ENCODE measurements around the gene PRSS57. TPM values are rescaled to one million over a fixed set of nuclear protein-coding genes. Genes with fewer than 3 reads are reported as not detected.

PRSS57 gene
- polyA plus RNA-seq, 1 donor (not counting 4 experiments of a cell fraction or from before 2014, with no cell fraction given), result not detected

DNA sequence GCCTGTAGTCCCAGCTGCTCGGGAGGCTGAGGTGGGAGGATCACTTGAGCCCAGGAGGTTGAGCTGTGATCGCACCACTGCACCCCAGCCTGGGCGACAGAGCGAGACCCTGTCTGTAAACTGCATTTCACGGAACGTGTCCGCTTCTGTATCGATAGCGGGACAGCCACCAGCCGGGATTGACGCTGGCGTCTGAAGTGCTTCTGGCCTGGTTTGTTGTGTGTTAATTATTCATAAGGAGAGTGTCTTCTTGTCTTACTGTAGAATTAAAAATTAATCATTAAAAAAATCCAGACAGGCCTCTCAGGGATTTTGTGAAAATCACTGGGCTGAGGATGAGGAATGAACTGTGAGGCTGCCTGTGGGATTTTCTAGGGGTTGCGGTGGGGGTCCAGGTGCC lies 39.5 kb upstream of the PRSS57 start:
- Histone ChIP-seq H3K4me3 (ENCODE audit: control insufficient read depth in 2 of 3, extremely low read depth in 1 of 3, insufficient read depth in 2 of 3, low read depth in 1 of 3, low read length in 3 of 3) (no peak overlapping the region), H3K9me3 (ENCODE audit: control insufficient read depth, low read depth, low read length) (no peaks in the 10 kb centered on the region), H3K9ac (ENCODE audit: control insufficient read depth, extremely low read depth, insufficient read depth, low read length) (no peak overlapping the region), H3K27ac (ENCODE audit: control insufficient read depth, insufficient read depth, low read length) (no peak overlapping the region), H2AFZ (ENCODE audit: control insufficient read depth, low read length) (no peak overlapping the region), H3K4me2 (ENCODE audit: control insufficient read depth, extremely low read depth, insufficient read depth, low read depth, low read length) (no peak overlapping the region), H3K9me1 (ENCODE audit: control insufficient read depth, extremely low read depth, insufficient read depth, low read length) (no peaks in the 10 kb centered on the region), H3K27me3 (ENCODE audit: control insufficient read depth, extremely low read depth, insufficient read depth, low read length) (no peaks in the 10 kb centered on the region), H3K36me3 (ENCODE audit: control insufficient read depth in 2 of 2, extremely low read depth in 1 of 2, insufficient read depth in 2 of 2, low read length in 2 of 2) (no peaks in the 10 kb centered on the region), H4K20me1 (ENCODE audit: control insufficient read depth, extremely low read depth, insufficient read depth, low read length) (no peaks in the 10 kb centered on the region), H3K4me1 (ENCODE audit: control insufficient read depth, extremely low read depth, insufficient read depth, low read length) (no peaks in the 10 kb centered on the region), H3K79me2 (ENCODE audit: control insufficient read depth, insufficient read depth, low read length) (no peaks in the 10 kb centered on the region)
- DNase-seq (ENCODE audit: low read depth, low spot score), result no peak
- dilution Hi-C loops (cut with MboI; ENCODE audit: extremely low pct_ligation_motif_present, low sequenced_read_pairs), result no loop called here
- TF ChIP-seq, protein P1, sequence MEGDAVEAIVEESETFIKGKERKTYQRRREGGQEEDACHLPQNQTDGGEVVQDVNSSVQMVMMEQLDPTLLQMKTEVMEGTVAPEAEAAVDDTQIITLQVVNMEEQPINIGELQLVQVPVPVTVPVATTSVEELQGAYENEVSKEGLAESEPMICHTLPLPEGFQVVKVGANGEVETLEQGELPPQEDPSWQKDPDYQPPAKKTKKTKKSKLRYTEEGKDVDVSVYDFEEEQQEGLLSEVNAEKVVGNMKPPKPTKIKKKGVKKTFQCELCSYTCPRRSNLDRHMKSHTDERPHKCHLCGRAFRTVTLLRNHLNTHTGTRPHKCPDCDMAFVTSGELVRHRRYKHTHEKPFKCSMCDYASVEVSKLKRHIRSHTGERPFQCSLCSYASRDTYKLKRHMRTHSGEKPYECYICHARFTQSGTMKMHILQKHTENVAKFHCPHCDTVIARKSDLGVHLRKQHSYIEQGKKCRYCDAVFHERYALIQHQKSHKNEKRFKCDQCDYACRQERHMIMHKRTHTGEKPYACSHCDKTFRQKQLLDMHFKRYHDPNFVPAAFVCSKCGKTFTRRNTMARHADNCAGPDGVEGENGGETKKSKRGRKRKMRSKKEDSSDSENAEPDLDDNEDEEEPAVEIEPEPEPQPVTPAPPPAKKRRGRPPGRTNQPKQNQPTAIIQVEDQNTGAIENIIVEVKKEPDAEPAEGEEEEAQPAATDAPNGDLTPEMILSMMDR (optimal IDR thresholded peaks at IDR 0.05 in 1 of 3, IDR thresholded peaks at IDR 0.05 in 1 of 3, conservative IDR thresholded peaks at IDR 0.05 in 1 of 3; ENCODE audit: extremely low read depth in 1 of 3, insufficient read depth in 2 of 3, low read length in 3 of 3), result no peak
- no peak for TF ChIP-seq EZH2 (IDR thresholded peaks at IDR 0.05; ENCODE audit: low read length)
- no peak for FAIRE-seq

DNA sequence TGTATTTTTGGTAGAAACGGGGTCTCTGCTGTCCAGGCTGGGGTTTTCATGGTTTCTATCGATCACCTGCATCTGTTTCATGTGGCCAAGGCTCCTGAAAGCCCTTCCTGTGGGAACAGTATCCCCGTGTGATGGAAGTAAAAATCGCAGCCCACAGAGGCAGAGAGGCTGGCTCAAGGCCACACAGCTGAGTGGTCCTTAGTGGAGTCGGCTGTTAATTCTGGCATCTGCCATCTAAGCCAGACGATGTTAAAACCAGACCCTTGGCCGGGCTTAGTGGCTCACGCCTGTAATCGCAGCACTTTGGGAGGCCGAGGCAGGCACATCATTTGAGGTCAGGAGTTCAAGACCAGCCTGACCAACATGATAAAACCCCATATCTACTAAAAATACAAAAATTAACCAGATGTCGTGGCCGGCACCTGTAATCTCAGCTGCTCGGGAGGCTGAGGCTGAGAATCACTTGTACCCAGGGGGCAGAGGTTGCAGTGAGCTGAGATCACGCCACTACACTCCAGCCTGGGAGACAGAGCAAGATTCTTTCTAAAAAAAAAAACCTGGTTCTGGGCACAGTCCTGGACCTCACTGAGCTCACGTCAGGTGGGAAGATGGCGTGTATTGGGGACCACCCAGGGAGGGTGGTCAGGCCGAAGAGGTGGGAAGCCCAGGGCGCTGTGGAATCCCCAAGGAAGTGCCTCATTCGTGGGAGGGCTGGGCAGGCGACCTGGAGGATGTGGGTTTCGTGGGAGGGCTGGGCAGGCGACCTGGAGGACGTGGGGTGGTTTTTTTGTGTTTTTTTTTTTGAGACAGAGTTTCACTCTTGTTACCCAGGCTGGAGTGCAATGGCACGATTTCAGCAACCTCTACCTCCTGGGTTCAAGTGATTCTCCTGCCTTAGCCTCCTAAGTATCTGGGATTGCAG lies 37.2 kb upstream of the PRSS57 start:
- Histone ChIP-seq H3K36me3 (ENCODE audit: control insufficient read depth in 2 of 2, extremely low read depth in 1 of 2, insufficient read depth in 2 of 2, low read length in 2 of 2) (no peaks in the 10 kb centered on the region), H3K9ac (ENCODE audit: control insufficient read depth, extremely low read depth, insufficient read depth, low read length) (no peak overlapping the region), H3K4me1 (ENCODE audit: control insufficient read depth, extremely low read depth, insufficient read depth, low read length) (no peaks in the 10 kb centered on the region), H4K20me1 (ENCODE audit: control insufficient read depth, extremely low read depth, insufficient read depth, low read length) (no peaks in the 10 kb centered on the region), H3K27me3 (ENCODE audit: control insufficient read depth, extremely low read depth, insufficient read depth, low read length) (no peaks in the 10 kb centered on the region), H3K9me3 (ENCODE audit: control insufficient read depth, low read depth, low read length) (no peaks in the 10 kb centered on the region), H3K27ac (ENCODE audit: control insufficient read depth, insufficient read depth, low read length) (no peak overlapping the region), H3K4me2 (ENCODE audit: control insufficient read depth, extremely low read depth, insufficient read depth, low read depth, low read length) (no peak overlapping the region), H3K79me2 (ENCODE audit: control insufficient read depth, insufficient read depth, low read length) (no peaks in the 10 kb centered on the region), H3K4me3 (ENCODE audit: control insufficient read depth in 2 of 3, extremely low read depth in 1 of 3, insufficient read depth in 2 of 3, low read depth in 1 of 3, low read length in 3 of 3) (no peak overlapping the region), H2AFZ (ENCODE audit: control insufficient read depth, low read length) (no peak overlapping the region), H3K9me1 (ENCODE audit: control insufficient read depth, extremely low read depth, insufficient read depth, low read length) (no peaks in the 10 kb centered on the region)
- FAIRE-seq (no peak), DNase-seq (ENCODE audit: low read depth, low spot score) (no peak)
- dilution Hi-C loops (cut with MboI; ENCODE audit: extremely low pct_ligation_motif_present, low sequenced_read_pairs), result no loop called here
- TF ChIP-seq, protein P1 (optimal IDR thresholded peaks at IDR 0.05 in 1 of 3, IDR thresholded peaks at IDR 0.05 in 1 of 3, conservative IDR thresholded peaks at IDR 0.05 in 1 of 3; ENCODE audit: extremely low read depth in 1 of 3, insufficient read depth in 2 of 3, low read length in 3 of 3), result no peak
- TF ChIP-seq EZH2 (IDR thresholded peaks at IDR 0.05; ENCODE audit: low read length), result no peak

Data from keratinocyte (primary cell).